ENCODE results near the gene CTU2.

CTU2 gene

DNA sequence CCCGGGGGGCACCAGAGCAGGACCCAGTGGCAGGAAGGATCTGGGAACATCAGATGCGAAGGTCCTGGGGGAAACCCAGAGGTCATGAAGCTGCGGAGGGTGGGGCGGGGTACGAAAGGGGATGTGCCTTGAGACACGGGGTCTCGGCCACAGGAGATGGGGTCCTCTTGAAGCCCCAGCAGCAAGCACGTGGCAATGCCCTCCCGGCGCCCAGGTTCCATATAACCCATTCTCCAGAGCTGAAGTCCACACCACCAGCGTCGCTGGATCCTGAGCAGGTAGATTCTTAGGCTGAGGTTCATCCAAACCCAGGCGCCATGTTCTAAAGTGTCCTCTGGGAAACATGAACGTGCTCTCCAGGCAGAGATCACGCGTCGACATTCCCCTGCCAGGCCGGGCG is 57.8 kb downstream of the CTU2 start:
- no peak for DNase-seq

DNA sequence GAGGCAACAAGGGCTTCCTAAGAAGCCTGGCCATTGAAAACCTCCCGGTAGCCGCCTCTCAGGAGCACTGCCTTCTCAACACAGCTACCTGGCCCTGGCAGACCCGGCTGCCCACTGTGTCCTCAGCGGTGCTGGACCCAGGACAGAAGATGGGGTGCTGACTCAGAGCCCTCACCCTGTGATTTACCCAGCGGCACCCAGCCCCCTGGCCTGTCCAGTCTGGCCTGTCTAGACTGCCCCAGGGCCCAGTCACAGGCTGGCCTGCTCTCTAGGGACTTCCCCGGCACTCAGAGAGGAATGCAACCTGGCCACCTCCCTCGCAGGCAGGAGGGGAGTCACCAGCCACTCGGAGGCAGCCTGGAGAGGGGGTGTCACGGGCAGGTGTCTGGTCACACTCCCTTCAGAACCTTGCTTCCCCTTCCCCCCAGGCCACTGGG is 58.6 kb downstream of the CTU2 start:
- DNase-seq = no peak

All from NCI-H82 (cell line).